ENCODE measurements around the gene PACS2.

The PACS2 gene

DNA sequence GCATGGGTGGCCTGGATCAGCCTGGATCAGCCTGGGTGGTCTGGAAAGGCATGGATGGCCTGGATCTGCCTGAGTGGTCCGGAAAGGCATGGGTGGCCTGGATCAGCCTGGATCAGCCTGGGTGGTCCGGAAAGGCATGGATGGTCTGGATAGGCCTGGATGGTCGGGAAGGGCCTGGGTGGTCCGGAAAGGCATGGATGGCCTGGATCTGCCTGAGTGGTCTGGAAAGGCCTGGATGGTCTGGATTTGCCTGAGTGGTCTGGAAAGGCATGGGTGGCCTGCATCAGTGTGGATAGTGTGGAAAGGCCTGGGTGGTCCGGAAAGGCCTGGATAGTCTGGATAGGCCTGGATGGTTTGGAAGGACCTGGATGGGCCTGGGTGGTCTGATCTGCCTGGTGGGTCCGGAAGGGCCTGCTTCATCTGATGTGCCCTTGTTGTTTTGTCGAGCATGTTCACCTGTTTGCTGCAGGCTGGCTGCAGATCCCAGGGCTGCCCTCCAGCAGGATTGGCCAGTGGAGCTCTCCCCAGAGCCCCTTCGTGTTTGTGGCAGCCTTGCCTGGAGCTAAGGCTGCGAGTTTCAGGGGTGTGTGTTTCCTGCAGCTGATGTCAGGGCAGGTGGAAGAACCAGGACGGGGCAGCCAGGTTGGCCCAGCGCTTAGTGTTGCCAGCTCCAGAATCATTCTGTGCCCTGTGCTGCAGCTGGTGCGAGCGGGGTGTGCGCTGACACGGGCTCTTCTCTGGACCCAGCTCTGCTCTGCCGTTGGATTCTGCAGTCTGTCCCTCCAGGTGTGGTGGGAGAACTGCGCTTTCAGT, 64.5 kb downstream of the PACS2 start:
- TF ChIP-seq ZFX (IDR thresholded peaks at IDR 0.05; ENCODE audit: borderline replicate concordance), result no peak
- TF ChIP-seq, protein P1, sequence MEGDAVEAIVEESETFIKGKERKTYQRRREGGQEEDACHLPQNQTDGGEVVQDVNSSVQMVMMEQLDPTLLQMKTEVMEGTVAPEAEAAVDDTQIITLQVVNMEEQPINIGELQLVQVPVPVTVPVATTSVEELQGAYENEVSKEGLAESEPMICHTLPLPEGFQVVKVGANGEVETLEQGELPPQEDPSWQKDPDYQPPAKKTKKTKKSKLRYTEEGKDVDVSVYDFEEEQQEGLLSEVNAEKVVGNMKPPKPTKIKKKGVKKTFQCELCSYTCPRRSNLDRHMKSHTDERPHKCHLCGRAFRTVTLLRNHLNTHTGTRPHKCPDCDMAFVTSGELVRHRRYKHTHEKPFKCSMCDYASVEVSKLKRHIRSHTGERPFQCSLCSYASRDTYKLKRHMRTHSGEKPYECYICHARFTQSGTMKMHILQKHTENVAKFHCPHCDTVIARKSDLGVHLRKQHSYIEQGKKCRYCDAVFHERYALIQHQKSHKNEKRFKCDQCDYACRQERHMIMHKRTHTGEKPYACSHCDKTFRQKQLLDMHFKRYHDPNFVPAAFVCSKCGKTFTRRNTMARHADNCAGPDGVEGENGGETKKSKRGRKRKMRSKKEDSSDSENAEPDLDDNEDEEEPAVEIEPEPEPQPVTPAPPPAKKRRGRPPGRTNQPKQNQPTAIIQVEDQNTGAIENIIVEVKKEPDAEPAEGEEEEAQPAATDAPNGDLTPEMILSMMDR (IDR thresholded peaks at IDR 0.05), result no peak

DNA sequence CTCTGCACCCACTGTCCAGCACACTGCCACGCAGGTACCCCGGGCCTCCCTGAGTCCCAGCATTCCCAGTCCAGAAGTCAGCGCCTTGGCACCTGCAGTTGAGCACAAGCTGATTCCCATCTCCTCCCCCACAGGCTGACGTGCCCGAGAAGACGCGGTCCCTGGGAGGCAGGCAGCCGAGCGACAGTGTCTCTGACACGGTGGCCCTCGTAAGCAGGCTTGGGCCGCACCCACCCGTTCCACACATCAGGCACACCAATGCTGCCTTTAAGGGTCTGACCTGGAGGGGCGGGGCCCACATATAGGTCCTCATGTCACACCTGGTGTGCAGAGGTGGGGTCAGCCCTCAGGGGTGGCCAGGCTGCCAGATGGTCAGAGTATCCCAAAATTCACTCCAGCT, 65.4 kb downstream of the PACS2 start:
- no peak for TF ChIP-seq ZFX (IDR thresholded peaks at IDR 0.05; ENCODE audit: borderline replicate concordance)
- TF ChIP-seq, protein P1 (IDR thresholded peaks at IDR 0.05), result no peak
- no peak overlapping the region for H3K27ac ChIP-seq

More for the DNA sequence above, 64.5 kb downstream of the PACS2 start:
- H3K27ac ChIP-seq, result no peak overlapping the region

DNA sequence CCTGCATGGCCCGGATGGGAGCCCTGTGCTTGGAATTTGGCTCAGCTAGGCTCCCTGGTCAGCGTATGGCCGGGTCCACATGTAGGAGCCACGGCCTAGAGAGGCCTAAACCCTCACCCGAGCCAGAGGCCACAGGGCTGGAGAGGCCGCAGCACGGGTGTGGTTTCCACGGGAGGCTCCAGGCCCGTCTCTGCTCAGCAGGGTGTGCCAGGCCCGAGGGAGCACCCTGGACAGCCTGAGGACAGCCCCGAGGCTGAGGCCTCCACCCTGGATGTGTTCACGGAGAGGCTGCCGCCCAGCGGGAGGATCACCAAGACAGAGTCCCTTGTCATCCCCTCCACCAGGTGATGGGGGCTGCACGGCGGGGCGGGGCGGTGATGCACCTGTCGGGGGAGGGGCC, 66.2 kb downstream of the PACS2 start:
- no peak overlapping the region for H3K27ac ChIP-seq
- TF ChIP-seq, protein P1 (IDR thresholded peaks at IDR 0.05), result no peak

DNA sequence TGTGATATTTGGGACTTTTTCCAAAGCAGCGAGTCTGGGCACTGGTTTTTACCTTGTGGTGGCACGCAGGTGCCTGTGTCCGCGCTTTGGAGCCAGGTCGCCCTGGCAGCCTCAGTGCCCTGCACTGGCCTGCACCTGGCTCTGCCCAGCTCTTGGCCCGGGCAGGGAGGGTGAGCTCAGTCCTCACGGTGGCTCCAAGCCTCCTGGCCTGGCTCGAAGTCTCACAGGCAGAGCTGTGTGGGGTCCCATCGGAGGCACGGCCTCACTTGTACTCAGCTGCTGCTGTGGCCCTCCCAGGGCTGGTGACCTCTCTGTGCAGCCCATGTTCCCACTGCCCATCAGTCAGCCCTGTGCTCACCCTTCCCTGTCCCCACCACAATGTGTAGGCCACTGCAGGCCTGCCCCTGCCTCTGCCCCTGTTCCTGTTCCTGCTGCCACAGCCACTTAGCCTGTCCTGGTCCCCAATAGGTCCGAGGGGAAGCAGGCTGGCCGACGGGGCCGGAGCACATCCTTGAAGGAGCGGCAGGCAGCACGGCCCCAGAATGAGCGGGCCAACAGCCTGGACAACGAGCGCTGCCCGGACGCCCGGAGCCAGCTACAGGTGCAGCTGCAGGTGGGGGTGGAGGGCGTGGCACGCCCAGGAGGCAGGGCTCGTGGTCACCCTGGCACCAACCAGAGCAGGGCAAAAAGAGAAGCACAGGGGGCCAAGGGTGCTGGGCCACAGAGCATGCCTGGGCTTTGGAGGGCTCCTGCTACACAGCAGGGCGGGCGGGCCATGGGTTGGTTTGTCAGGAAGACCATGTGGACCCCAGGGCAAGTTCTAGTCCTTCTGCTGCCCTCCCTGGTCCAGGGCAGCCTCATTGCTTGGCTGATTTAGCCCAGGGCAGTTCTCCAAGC, 67.1 kb downstream of the PACS2 start:
- H3K27ac ChIP-seq, result no peak overlapping the region
- TF ChIP-seq, protein P1 (IDR thresholded peaks at IDR 0.05), result no peak
- no peak for TF ChIP-seq ZFX (IDR thresholded peaks at IDR 0.05; ENCODE audit: borderline replicate concordance)

DNA sequence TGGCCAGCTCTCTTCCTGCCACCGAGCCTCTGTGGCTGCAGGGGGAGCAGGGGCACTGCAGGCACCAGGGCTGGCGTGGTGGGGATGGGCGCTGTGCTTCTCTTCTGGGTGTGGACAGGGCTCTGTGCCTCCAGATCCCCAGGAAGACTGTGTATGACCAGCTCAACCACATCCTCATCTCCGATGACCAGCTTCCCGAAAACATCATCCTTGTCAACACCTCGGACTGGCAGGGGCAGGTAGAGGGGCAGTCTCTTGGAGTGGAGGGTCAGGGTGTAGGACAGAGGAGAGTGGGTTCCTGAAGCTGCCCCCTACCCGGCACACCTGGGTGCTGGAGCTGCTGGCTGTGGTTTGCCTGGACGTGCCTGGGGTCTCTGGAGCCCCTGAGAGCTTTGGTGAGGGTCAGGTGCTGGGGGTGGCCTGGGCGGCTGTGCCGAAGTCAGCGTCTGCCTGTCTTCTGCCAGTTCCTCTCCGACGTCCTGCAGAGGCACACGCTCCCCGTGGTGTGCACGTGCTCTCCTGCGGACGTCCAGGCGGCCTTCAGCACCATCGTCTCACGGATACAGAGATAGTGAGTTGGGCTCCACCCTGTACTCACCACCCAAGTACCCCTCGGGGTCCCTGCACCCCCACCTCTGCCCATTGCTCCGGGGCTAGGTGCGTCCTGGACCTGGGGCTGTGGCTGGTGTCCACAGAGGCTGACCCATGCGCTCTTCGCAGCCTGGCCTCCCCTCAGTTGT, 68.0 kb downstream of the PACS2 start:
- no peak overlapping the region for H3K27ac ChIP-seq
- TF ChIP-seq, protein P1 (IDR thresholded peaks at IDR 0.05), result no peak
- TF ChIP-seq ZFX (IDR thresholded peaks at IDR 0.05; ENCODE audit: borderline replicate concordance), result no peak

DNA sequence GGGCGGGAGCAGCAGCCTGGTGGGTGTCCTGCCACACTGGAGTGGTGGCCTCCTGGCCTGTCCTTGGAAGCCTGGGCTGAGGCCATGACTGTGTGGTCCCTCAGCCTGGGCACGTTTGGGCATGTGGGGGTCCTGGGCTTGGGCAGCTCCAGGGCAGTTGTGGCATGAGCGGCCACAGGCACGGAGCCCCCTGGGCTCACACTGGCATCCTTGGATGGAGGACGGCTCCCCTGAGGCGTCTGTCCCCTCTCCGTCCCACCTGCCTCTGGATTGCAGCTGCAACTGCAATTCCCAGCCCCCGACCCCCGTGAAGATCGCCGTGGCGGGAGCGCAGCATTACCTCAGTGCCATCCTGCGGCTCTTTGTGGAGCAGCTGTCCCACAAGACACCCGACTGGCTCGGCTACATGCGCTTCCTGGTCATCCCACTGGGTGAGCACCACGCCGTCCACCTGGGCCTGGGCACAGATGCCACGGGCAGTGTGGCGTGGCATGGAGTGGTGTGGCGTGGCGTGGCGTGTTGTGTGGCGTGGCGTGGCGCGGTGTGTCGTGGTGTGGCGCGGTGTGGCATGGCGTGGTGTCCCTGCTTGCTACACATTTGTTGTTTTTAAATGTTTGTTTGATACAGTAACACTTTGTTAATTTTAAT, 68.7 kb downstream of the PACS2 start:
- TF ChIP-seq ZFX (IDR thresholded peaks at IDR 0.05; ENCODE audit: borderline replicate concordance), result no peak
- TF ChIP-seq, protein P1 (IDR thresholded peaks at IDR 0.05), result no peak
- H3K27ac ChIP-seq, result no peak overlapping the region
